Panc1 (cell line): ENCODE data around the gene ELOF1. TPM values are rescaled to one million over a fixed set of nuclear protein-coding genes. Genes with fewer than 3 reads are reported as not detected.
"Not testable (repeated sequence)": the region's sequence is repeated elsewhere in the genome, so short reads cannot be mapped to it uniquely, and the experiment has no call there.

Source experiments
- ATAC-seq: fragments of 200-7000 bp; cut with Tn5 transposase; 2 replicates; pipeline ENCODE4 v1.9.1; 2020; ENCODE audit warnings: mild to moderate bottlenecking, moderate library complexity
- BruUV-seq: library from RNA; stranded (reverse); fragments of 400-500 nt; replicated peaks from 2 replicates; lab custom pipeline; 2021; lab: Mats Ljungman, UMichigan
- CTCF ChIA-PET: fragments of 300-600 bp; sonication (Branson Sonifier 250); formaldehyde crosslinking; loops from one replicate; lab custom pipeline; 2022; ENCODE audit warnings: antibody characterized with exemption; lab: Charles Lee
- POLR2A ChIA-PET: fragments of 300-600 bp; sonication (Branson Sonifier 250); formaldehyde crosslinking; loops from one replicate; lab custom pipeline; 2022; ENCODE audit warnings: antibody characterized with exemption; lab: Charles Lee
- DNase-seq: peaks from one replicate; pipeline ENCODE4 v3.0.0-alpha.2; 2010; ENCODE audit warnings: low read depth, low spot score
- H3K27ac ChIP-seq: 2 replicates; pipeline ENCODE4 v1.5.1; 2011; ENCODE audit warnings: mild to moderate bottlenecking, low read length, inconsistent platforms
- H3K27me3 ChIP-seq: fragments of 200-500 bp; sonication (Bioruptor generic); 2 replicates; pipeline ENCODE4 v1.6.0; 2014; ENCODE audit warnings: low read length, inconsistent platforms; ENCODE audit not compliant: control insufficient read depth, insufficient read depth
- H3K36me3 ChIP-seq: fragments of 200-500 bp; sonication (Bioruptor generic); 2 replicates; pipeline ENCODE4 v1.5.1; 2014; ENCODE audit warnings: inconsistent platforms, mild to moderate bottlenecking, low read length, moderate library complexity; ENCODE audit not compliant: control insufficient read depth, insufficient read depth
- H3K4me1 ChIP-seq: 2 replicates; pipeline ENCODE4 v1.5.1; 2011; ENCODE audit warnings: inconsistent platforms, mild to moderate bottlenecking, low read length, moderate library complexity; ENCODE audit not compliant: control insufficient read depth, insufficient read depth
- H3K4me3 ChIP-seq, 2 experiments: 2 replicates each; pipeline ENCODE4 v1.5.1; 2011 to 2012; ENCODE audit warnings: low read depth in 2 of 2, low read length in 2 of 2, mild to moderate bottlenecking in 2 of 2, inconsistent platforms in 1 of 2, moderate library complexity in 1 of 2
- H3K9me3 ChIP-seq: fragments of 200-500 bp; sonication (Bioruptor generic); 2 replicates; pipeline ENCODE4 v1.5.1; 2014; ENCODE audit warnings: low read depth, mild to moderate bottlenecking, inconsistent platforms, low read length, moderate library complexity; ENCODE audit not compliant: control insufficient read depth, insufficient read depth
- CTCF ChIP-seq: fragments of 450-650 bp; IDR thresholded peaks from 2 replicates; pipeline ENCODE4 v1.5.1; 2017; ENCODE audit warnings: mild to moderate bottlenecking
- POLR2AphosphoS5 ChIP-seq: IDR thresholded peaks from 2 replicates; pipeline ENCODE4 v1.6.1; 2012; ENCODE audit warnings: mild to moderate bottlenecking, low read depth, low read length, moderate library complexity
- REST ChIP-seq, 2 experiments: IDR thresholded peaks; 2 replicates each; pipeline ENCODE4 v1.6.1; 2011 to 2012; ENCODE audit warnings: low read depth in 2 of 2, control low read depth in 1 of 2, low read length in 1 of 2, mild to moderate bottlenecking in 1 of 2, moderate library complexity in 1 of 2; ENCODE audit not compliant: insufficient read depth in 1 of 2
- SIN3A ChIP-seq: IDR thresholded peaks from 2 replicates; pipeline ENCODE4 v1.6.1; 2012; ENCODE audit warnings: low read depth, mild to moderate bottlenecking, low read length, moderate library complexity, borderline replicate concordance; ENCODE audit not compliant: insufficient read depth
- TCF7L2 ChIP-seq: IDR thresholded peaks from 2 replicates; pipeline ENCODE4 v1.6.1; 2011; ENCODE audit warnings: mild to moderate bottlenecking, low read depth, low read length, inconsistent platforms
- in situ Hi-C: cut with HindIII; loops from 2 replicates; pipeline ENCODE4 v1.10.0; 2016; ENCODE audit warnings: low sequenced_read_pairs, low pct_unique_long_range_greater_than_20kb
- intact Hi-C: fragments of 100-400 bp; cut with micrococcal nuclease; formaldehyde crosslinking; loops from one replicate; pipeline ENCODE4 v1.10.0; 2022; ENCODE audit not compliant: unreplicated experiment
- total RNA-seq: library from RNA; stranded (reverse); gene quantifications from one replicate; pipeline ENCODE4 v1.2.1, GENCODE V29; 2021; ENCODE audit not compliant: unreplicated experiment

ELOF1 gene
- total RNA-seq, 1 experiment from 2014 or later: 62.2 TPM

DNA sequence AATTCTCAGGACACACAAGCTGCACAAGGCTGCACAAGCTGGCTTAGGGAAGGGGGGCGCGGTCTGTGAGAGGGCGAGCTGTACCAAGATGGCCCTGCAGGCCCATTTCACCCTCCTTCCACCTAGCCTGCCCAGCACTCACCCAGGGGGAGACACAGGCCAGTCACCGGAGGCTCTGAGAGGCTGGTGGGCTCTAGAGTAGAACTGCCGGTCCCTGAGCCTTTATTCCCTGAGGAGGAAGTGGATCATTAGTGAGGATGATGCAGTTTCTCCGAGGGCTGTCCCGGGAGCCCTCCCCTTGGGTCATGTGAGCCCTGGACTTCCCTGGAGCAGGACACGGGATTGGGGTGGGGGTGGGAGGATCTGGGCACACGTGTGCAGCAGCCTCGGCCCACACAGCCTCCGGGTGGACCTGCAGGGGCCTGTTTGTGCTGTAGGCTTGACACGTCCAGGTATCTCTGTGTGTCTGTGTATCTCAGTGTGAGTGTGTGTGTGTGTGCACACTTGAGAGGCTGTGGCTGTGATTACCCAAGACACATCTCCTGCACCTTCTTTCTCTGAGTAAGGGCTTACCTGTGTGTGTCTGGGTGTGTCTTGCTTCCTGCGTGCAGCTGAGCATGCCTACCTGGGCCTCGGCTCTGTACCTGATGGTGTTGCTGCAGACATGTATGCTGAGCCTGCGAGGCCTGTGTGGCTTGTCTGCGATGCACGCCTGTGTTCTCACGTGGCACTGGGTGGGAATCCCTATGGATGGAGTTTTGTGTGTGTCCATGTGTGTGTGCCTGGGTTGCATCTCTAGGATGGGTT lies 18.6 kb upstream of the ELOF1 start, which contains the start of gene ACP5:
Gene ACP5, minus strand, starts transcription at position 195 of the 807 bp plus-strand sequence. CDS start 328 bp downstream, outside the sequence.
- DNase-seq (no peak), ATAC-seq (peak; percentile 46; the same call in 1 of the 2 replicates)
- BruUV-seq: no TSS peak
- TF ChIP-seq TCF7L2: no peak
- no peak for TF ChIP-seq REST (IDR thresholded peaks at IDR 0.05; ENCODE audit: insufficient read depth in 1 of 2, low read depth in 2 of 2, low read length in 1 of 2)
- TF ChIP-seq CTCF: no peak
- no peak for TF ChIP-seq POLR2AphosphoS5
- no peak for TF ChIP-seq SIN3A
- Histone ChIP-seq H3K4me1 (no peaks in the 10 kb centered on the region), H3K27ac (no peak within 1 kb of the TSS), H3K36me3 (no peaks in the 10 kb centered on the region), H3K9me3 (no peaks in the 10 kb centered on the region), H3K4me3 (no peak within 1 kb of the TSS), H3K27me3 (no peaks in the 10 kb centered on the region)
- intact Hi-C loops: no loop called here
- ChIA-PET CTCF (no interaction called here), POLR2A (interaction anchor here (0.5 kb wide), 1 partner anchor 114 kb away, joined by 4 read pairs; no protein-coding TSS in a partner anchor)
- in situ Hi-C loops: no loop called here

- no TSS peak for BruUV-seq
- Histone ChIP-seq H3K27me3 (no peaks in the 10 kb centered on the region), H3K4me1 (no peaks in the 10 kb centered on the region), H3K36me3 (no peaks in the 10 kb centered on the region), H3K4me3 (no peak overlapping the region), H3K27ac (no peak overlapping the region), H3K9me3 (no peaks in the 10 kb centered on the region)
- TF ChIP-seq POLR2AphosphoS5: no peak
- TF ChIP-seq TCF7L2: no peak
- DNase-seq (no peak), ATAC-seq (no peak)
- intact Hi-C loops: no loop called here
- in situ Hi-C loops: no loop called here
- CTCF ChIA-PET: no interaction called here
- POLR2A ChIA-PET: interaction anchor here (0.6 to 0.7 kb wide), 2 partner anchors 57 to 135 kb away, joined by 3 read pairs; no protein-coding TSS in a partner anchor
These were observed 17.2 kb upstream of the ELOF1 start for GRCh38 chr19:11576227-11576626.

GRCh38 chr19:11574689-11575088 lies 15.7 kb upstream of the ELOF1 start:
- in situ Hi-C loops (loop anchor here (25.0 kb wide), 1 partner anchor 262 kb away; no protein-coding TSS in a partner anchor), intact Hi-C loops (no loop called here)
- Histone ChIP-seq H3K36me3 (no peaks in the 10 kb centered on the region), H3K4me1 (no peaks in the 10 kb centered on the region), H3K4me3 (no peak overlapping the region), H3K27ac (no peak overlapping the region), H3K27me3 (no peaks in the 10 kb centered on the region), H3K9me3 (no peaks in the 10 kb centered on the region)
- no TSS peak for BruUV-seq
- no peak for TF ChIP-seq REST (IDR thresholded peaks at IDR 0.05; ENCODE audit: insufficient read depth in 1 of 2, low read depth in 2 of 2, low read length in 1 of 2)
- TF ChIP-seq SIN3A: no peak
- POLR2A ChIA-PET: no interaction called here
- ATAC-seq: no peak
- CTCF ChIA-PET: no interaction called here
- no peak for DNase-seq

GRCh38 chr19:11573763-11574162 lies 14.7 kb upstream of the ELOF1 start:
- H3K4me3 ChIP-seq, CTCF ChIA-PET, H3K9me3 ChIP-seq, H3K27ac ChIP-seq, H3K4me1 ChIP-seq, H3K36me3 ChIP-seq, ATAC-seq, H3K27me3 ChIP-seq, BruUV-seq, POLR2A ChIA-PET, DNase-seq, intact Hi-C loops: not testable (repeated sequence)
- in situ Hi-C loops: loop anchor here (25.0 kb wide), 1 partner anchor 261 kb away; no protein-coding TSS in a partner anchor
